HG02763 (cell line): ENCODE measurements around the gene CACNA1B.

Experiments
- ATAC-seq: cut with Tn5 transposase; IDR thresholded peaks from one replicate; pipeline ENCODE4 v1.9.1; 2021; ENCODE audit warnings: mild to moderate bottlenecking, moderate library complexity; ENCODE audit not compliant: unreplicated experiment

Gene CACNA1B

GRCh38 chr9:137918331-137919094 is 40.9 kb downstream of the CACNA1B start:
- no peak for ATAC-seq

GRCh38 chr9:137919095-137919465 is 41.5 kb downstream of the CACNA1B start:
- ATAC-seq: no peak

GRCh38 chr9:137919649-137920141 is 42.1 kb downstream of the CACNA1B start:
- no peak for ATAC-seq

GRCh38 chr9:137920753-137921152 is 43.2 kb downstream of the CACNA1B start:
- ATAC-seq: no peak

GRCh38 chr9:137924169-137924568 is 46.6 kb downstream of the CACNA1B start:
- ATAC-seq: no peak

GRCh38 chr9:137924761-137925369 is 47.3 kb downstream of the CACNA1B start:
- ATAC-seq: no peak

- no peak for ATAC-seq
Observed at GRCh38 chr9:137943655-137944054, 66.1 kb downstream of the CACNA1B start.

- no peak for ATAC-seq
Observed at GRCh38 chr9:137945581-137945980, 68.0 kb downstream of the CACNA1B start.

- ATAC-seq: no peak
Observed at GRCh38 chr9:137946993-137947392, 69.4 kb downstream of the CACNA1B start.

- ATAC-seq: no peak
Observed at GRCh38 chr9:137948642-137949041, 71.1 kb downstream of the CACNA1B start.

- ATAC-seq: no peak
Observed at GRCh38 chr9:137949260-137949659, 71.7 kb downstream of the CACNA1B start.

GRCh38 chr9:137951107-137951506 is 73.5 kb downstream of the CACNA1B start:
- no peak for ATAC-seq

- ATAC-seq: no peak
Observed at GRCh38 chr9:137951597-137952490, 74.3 kb downstream of the CACNA1B start.

GRCh38 chr9:137952976-137953666 is 75.5 kb downstream of the CACNA1B start:
- no peak for ATAC-seq

- ATAC-seq: no peak
Observed at GRCh38 chr9:137953683-137954438, 76.3 kb downstream of the CACNA1B start.

GRCh38 chr9:137955224-137955570 is 77.6 kb downstream of the CACNA1B start:
- ATAC-seq: no peak

GRCh38 chr9:137955586-137955985 is 78.0 kb downstream of the CACNA1B start:
- ATAC-seq: no peak

- ATAC-seq: no peak
Observed at GRCh38 chr9:137956039-137956438, 78.5 kb downstream of the CACNA1B start.

GRCh38 chr9:137956688-137957385 is 79.3 kb downstream of the CACNA1B start:
- no peak for ATAC-seq
